Heart right ventricle (tissue), 16 donors: ENCODE data around the gene C2orf78. TPM values are rescaled to one million over a fixed set of nuclear protein-coding genes. Genes with fewer than 3 reads are reported as not detected.

Experiments used
- ATAC-seq, 8 donors: fragments of 200-7000 bp; cut with Tn5 transposase; one replicate each; pipeline ENCODE4 v1.9.1; 2020; ENCODE audit warnings: mild to moderate bottlenecking in 8 of 8, moderate library complexity in 8 of 8, moderate number of reproducible peaks in 1 of 8
- DNase-seq, 2 donors: peaks; one replicate each; pipeline ENCODE4 v3.0.0-alpha.2; 2020
- H3K27ac ChIP-seq, 10 donors: fragments of 200-600 bp; sonication (generic) in 2 of 10; one replicate each; pipeline versions ENCODE4 v1.5.0 to v1.8.0; 2020 to 2022; ENCODE audit warnings: mild to moderate bottlenecking in 3 of 10
- H3K27me3 ChIP-seq, 7 donors: fragments of 200-600 bp; one replicate each; pipeline ENCODE4 v1.8.0; 2021 to 2022; ENCODE audit warnings: mild to moderate bottlenecking in 2 of 7
- H3K36me3 ChIP-seq, 9 donors: fragments of 200-600 bp; sonication (generic) in 1 of 9; one replicate each; pipeline versions ENCODE4 v1.5.0 to v1.8.0; 2020 to 2022; ENCODE audit warnings: mild to moderate bottlenecking in 2 of 9
- H3K4me1 ChIP-seq, 9 donors: fragments of 200-600 bp; sonication (generic) in 1 of 9; one replicate each; pipeline versions ENCODE4 v1.5.0 to v1.8.0; 2020 to 2022; ENCODE audit warnings: mild to moderate bottlenecking in 4 of 9
- H3K4me3 ChIP-seq, 10 donors: fragments of 200-600 bp; sonication (generic) in 2 of 10; one replicate each; pipeline versions ENCODE4 v1.5.0 to v1.8.0; 2020 to 2022; ENCODE audit warnings: mild to moderate bottlenecking in 7 of 10, moderate library complexity in 2 of 10
- H3K9me3 ChIP-seq, 11 donors: fragments of 200-600 bp in 10 of 11; sonication (generic) in 2 of 11; one replicate each; pipeline versions ENCODE4 v1.5.0 to v1.8.0; 2013 to 2022; ENCODE audit warnings: mild to moderate bottlenecking in 2 of 11, control low read depth in 1 of 11, moderate library complexity in 1 of 11
- WGBS, 2 donors: extraction: QIAGEN DNeasy Blood & Tissue Kit; methylation state at CpG; one replicate each; pipeline ENCODE4 v1.1.7; 2013; ENCODE audit warnings: inconsistent platforms in 1 of 2; 5-methylcytosine and 5-hydroxymethylcytosine counted together
- intact Hi-C, 10 donors: fragments of 100-400 bp; cut with DNase I; formaldehyde crosslinking; loops; one replicate each; pipeline versions ENCODE4 v1.11.1 to v1.14.2; 2022
- polyA plus RNA-seq, 2 donors: library from polyadenylated mRNA; stranded (reverse); fragments of 200-250 nt; gene quantifications; one replicate each; pipeline ENCODE4 v1.2.3, GENCODE V29; 2013
- total RNA-seq, 10 donors: library from RNA; stranded (reverse); fragmentation: NEBNext Ultra II Directional in 3 of 10; extraction: Animal tissue kit (Norgen Biotek cat#: 25700) in 3 of 10; gene quantifications; one replicate each; pipeline versions ENCODE4 v1.2.1 to v1.2.4, GENCODE V29; 2021 to 2023
- TF ChIP-seq, protein P1 (sequence below), 9 donors: fragments of 200-600 bp; sonication (generic) in 2 of 9; IDR thresholded peaks; one replicate each; pipeline versions ENCODE4 v1.5.0 to v1.8.0; 2021 to 2022; ENCODE audit warnings: antibody characterized with exemption in 9 of 9, mild to moderate bottlenecking in 5 of 9, moderate library complexity in 1 of 9
- donor health status: Arrhythmogenic right ventricular cardiomyopathy.
- donor health status: ischemic (EF 13 %, LVEDD 7.1; RV severe dilation, severe dysfunction).
- donor health status: healthy with polysubstance abuse.
- donor health status: DM: no; HTN: yes; CAD: no.
- donor health status: DM: no; HTN: no; CAD: no.
- donor health status: ischemic (EF 25% LVEDD 6.9; RV normal size, moderate dysfunction).
- donor health status: ischemic (EF 25% LVEDD 5.7; RV mildly dilated, moderate dysfunction).
- donor health status: healthy.
- donor health status: DM: yes; HTN: yes; CAD: no.
- donor health status: Ischemic cardiomyopathy.
- donor health status: ischemic (EF 35%, LVEDD 5.7; RV mildly dilated, moderate dysfunction).
- donor health status: nonischemic (EF 11% LVEDD 7.7; RV severe dilation, severe dysfunction).
- donor health status: DM: yes; HTN: yes; CAD: no.
- donor health status: PGD.
- donor health status: ischemic (EF 29% LVEDD 5.4; RV normal size, mild dysfunction).
- donor health status: nonischemic (EF 23%, LVEDD 6.1; RV moderate dilation, normal function).

C2orf78 gene
- total and polyA plus RNA-seq, 12 donors, result not detected

GRCh38 chr2:73838889-73839534 lies 55.0 kb downstream of the C2orf78 start:
- Histone ChIP-seq H3K4me3 (no peak overlapping the region), H3K27ac (peak overlapping the region in 1 of 10 donors; percentile 6)
- intact Hi-C loops, result loop anchor here in 1 of 10 donors (10.0 kb wide), 1 partner anchor 86 kb away; the partner anchor contains the start of gene DGUOK

GRCh38 chr2:73839653-73840411 lies 55.8 kb downstream of the C2orf78 start:
- H3K4me1 ChIP-seq, result peaks cover 0 to 27% (median 9%) of the 10 kb centered on the region in 9 donors

More at GRCh38 chr2:73838889-73839534, 55.0 kb downstream of the C2orf78 start:
- Histone ChIP-seq H3K27me3 (no peaks in the 10 kb centered on the region), H3K4me1 (peaks cover 0 to 27% (median 9%) of the 10 kb centered on the region in 9 donors), H3K36me3 (peaks cover 0 to 63% (median 10%) of the 10 kb centered on the region in 9 donors), H3K9me3 (no peaks in the 10 kb centered on the region)
- 66 to 77% methylated on average over 2 of the region's 2 CpGs for WGBS, 2 donors
- TF ChIP-seq, protein P1, sequence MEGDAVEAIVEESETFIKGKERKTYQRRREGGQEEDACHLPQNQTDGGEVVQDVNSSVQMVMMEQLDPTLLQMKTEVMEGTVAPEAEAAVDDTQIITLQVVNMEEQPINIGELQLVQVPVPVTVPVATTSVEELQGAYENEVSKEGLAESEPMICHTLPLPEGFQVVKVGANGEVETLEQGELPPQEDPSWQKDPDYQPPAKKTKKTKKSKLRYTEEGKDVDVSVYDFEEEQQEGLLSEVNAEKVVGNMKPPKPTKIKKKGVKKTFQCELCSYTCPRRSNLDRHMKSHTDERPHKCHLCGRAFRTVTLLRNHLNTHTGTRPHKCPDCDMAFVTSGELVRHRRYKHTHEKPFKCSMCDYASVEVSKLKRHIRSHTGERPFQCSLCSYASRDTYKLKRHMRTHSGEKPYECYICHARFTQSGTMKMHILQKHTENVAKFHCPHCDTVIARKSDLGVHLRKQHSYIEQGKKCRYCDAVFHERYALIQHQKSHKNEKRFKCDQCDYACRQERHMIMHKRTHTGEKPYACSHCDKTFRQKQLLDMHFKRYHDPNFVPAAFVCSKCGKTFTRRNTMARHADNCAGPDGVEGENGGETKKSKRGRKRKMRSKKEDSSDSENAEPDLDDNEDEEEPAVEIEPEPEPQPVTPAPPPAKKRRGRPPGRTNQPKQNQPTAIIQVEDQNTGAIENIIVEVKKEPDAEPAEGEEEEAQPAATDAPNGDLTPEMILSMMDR (IDR thresholded peaks at IDR 0.05), result no peak
- DNase-seq, result no peak
- no peak for ATAC-seq

DNA sequence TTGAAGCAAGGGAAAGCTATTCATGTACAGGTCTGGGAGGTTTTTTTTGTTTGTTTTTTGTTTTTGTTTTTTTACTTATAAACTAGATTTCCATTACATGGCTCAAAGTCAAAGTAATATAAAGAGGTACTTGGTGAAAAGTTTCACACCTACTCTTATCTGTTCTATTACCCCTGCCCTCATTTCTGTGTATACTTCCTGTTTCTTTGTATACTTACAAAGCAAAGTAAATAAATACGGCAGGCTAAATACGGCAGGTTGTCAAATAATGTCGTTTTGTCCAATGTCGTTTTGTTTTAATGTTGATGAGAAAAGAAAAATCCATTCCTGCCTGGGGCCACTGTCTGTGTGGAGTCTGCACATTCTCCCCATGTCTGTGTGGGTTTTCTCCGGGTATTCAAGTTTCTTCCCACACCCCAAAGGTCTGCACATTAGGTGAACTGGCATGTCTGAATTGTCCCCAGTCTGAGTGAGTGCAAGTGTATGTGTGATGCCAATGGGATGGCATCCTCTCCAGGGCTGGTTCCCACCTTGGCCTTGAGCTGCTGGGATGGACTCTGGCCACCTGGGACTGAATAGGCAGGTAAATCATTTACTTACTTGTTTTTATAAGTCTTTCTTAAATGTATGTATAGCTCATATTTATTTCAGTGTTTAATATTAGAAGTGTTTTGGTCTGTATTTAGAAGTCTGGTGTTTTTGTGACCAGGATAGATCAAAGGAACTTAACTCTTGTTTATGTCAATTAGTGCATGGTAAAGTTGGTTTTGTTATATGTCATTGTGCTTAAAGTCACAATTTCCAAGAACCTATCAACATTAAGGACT lies 58.1 kb downstream of the C2orf78 start:
- intact Hi-C loops, result loop anchor here in 1 of 10 donors (5.0 kb wide), 1 partner anchor 1790 kb away; no protein-coding TSS in a partner anchor
- Histone ChIP-seq H3K36me3 (peaks cover 0 to 67% (median 31%) of the 10 kb centered on the region in 9 donors), H3K9me3 (no peaks in the 10 kb centered on the region), H3K27me3 (no peaks in the 10 kb centered on the region), H3K27ac (no peak overlapping the region), H3K4me1 (peaks cover 0 to 20% (median 9%) of the 10 kb centered on the region in 9 donors), H3K4me3 (no peak overlapping the region)
- no peak for ATAC-seq
- 88 to 91% methylated on average over 5 of the region's 5 CpGs for WGBS, 2 donors
- TF ChIP-seq, protein P1 (IDR thresholded peaks at IDR 0.05), result no peak
- DNase-seq, result no peak

More at GRCh38 chr2:73839653-73840411, 55.8 kb downstream of the C2orf78 start:
- Histone ChIP-seq H3K4me3 (no peak overlapping the region), H3K36me3 (peaks cover 0 to 66% (median 15%) of the 10 kb centered on the region in 9 donors), H3K27me3 (no peaks in the 10 kb centered on the region), H3K27ac (no peak overlapping the region), H3K9me3 (no peaks in the 10 kb centered on the region)
- WGBS, 2 donors, result 76 to 79% methylated on average over 3 of the region's 3 CpGs
- DNase-seq, result no peak
- ATAC-seq, result no peak
- intact Hi-C loops, result loop anchor here in 2 of 10 donors (5.0 to 10.0 kb wide), 2 partner anchors 85 to 1792 kb away; partner anchors contain the start of gene DGUOK (in 1 of the 2)
- TF ChIP-seq, protein P1 (IDR thresholded peaks at IDR 0.05), result no peak

DNA sequence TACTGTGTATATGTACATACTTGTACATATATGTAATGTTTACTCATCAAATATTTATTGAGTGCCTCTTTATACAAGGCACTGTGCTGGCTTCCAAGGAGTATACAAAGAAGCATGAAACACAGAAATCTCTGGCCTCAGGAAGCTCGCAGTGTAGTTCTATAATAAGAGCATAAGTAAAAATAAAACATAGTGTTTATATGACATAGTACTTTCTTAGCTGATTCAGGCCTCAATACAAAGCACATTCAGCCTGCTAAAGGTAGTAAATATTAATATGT lies 58.7 kb downstream of the C2orf78 start:
- no peak overlapping the region for H3K27ac ChIP-seq
- intact Hi-C loops, result loop anchor here in 1 of 10 donors (5.0 kb wide), 1 partner anchor 1790 kb away; no protein-coding TSS in a partner anchor
- ATAC-seq (no peak), DNase-seq (no peak)
- no peak overlapping the region for H3K4me3 ChIP-seq
- 82 to 90% methylated on average over 1 of the region's 1 CpG for WGBS, 2 donors
- peaks cover 0 to 72% (median 36%) of the 10 kb centered on the region in 9 donors for H3K36me3 ChIP-seq
- H3K27me3 ChIP-seq, result no peaks in the 10 kb centered on the region
- H3K4me1 ChIP-seq, result peaks cover 0 to 18% (median 9%) of the 10 kb centered on the region in 9 donors
- no peaks in the 10 kb centered on the region for H3K9me3 ChIP-seq
- TF ChIP-seq, protein P1 (IDR thresholded peaks at IDR 0.05), result no peak
